HEK293T (cell line): ENCODE measurements around the gene AMOT.
"Not testable (repeated sequence)": the region's sequence is repeated elsewhere in the genome, so short reads cannot be mapped to it uniquely, and the experiment has no call there.

Experiments
- CTCF ChIA-PET: fragments of 350-600 bp; formaldehyde crosslinking; extraction: SDS; loops from one replicate; lab custom pipeline; 2021; ENCODE audit warnings: antibody characterized with exemption, inconsistent platforms; lab: Yijun Ruan, JAX
- POLR2A ChIA-PET: fragments of 350-600 bp; formaldehyde crosslinking; extraction: SDS; loops from one replicate; lab custom pipeline; 2020; ENCODE audit warnings: antibody characterized with exemption, inconsistent platforms; lab: Yijun Ruan, JAX
- DNase-seq: peaks from one replicate; pipeline ENCODE4 v3.0.0; 2012; ENCODE audit warnings: mixed read lengths; ENCODE audit errors: extremely low spot score
- ARNT ChIP-seq: fragments of 450-650 bp; IDR thresholded peaks from 2 replicates; pipeline ENCODE4 v1.6.1; 2017; ENCODE audit warnings: mild to moderate bottlenecking
- BHLHE40 ChIP-seq: fragments of 450-650 bp; IDR thresholded peaks from 2 replicates; pipeline ENCODE4 v1.6.1; 2016; ENCODE audit warnings: mild to moderate bottlenecking, moderate library complexity, borderline replicate concordance
- CTBP1 ChIP-seq: fragments of 450-650 bp; IDR thresholded peaks from 2 replicates; pipeline ENCODE4 v1.6.1; 2016; ENCODE audit warnings: borderline replicate concordance
- ELF4 ChIP-seq: fragments of 450-650 bp; IDR thresholded peaks from 2 replicates; pipeline ENCODE4 v1.6.1; 2017; ENCODE audit warnings: antibody characterized with exemption
- FOXA1 ChIP-seq: fragments of 450-650 bp; IDR thresholded peaks from 2 replicates; pipeline ENCODE4 v1.6.1; 2016; ENCODE audit warnings: mild to moderate bottlenecking
- FOXK2 ChIP-seq: fragments of 450-650 bp; IDR thresholded peaks from 2 replicates; pipeline ENCODE4 v1.6.1; 2016; ENCODE audit warnings: mild to moderate bottlenecking
- FOXM1 ChIP-seq: fragments of 450-650 bp; IDR thresholded peaks from 2 replicates; pipeline ENCODE4 v1.6.1; 2017; ENCODE audit warnings: mild to moderate bottlenecking, borderline replicate concordance
- HDGF ChIP-seq: fragments of 450-650 bp; IDR thresholded peaks from 2 replicates; pipeline ENCODE4 v1.6.1; 2017; ENCODE audit warnings: antibody characterized with exemption, borderline replicate concordance
- L3MBTL2 ChIP-seq: fragments of 450-650 bp; conservative IDR thresholded peaks from 2 replicates; pipeline ENCODE4 v1.6.1; 2016; ENCODE audit warnings: mild to moderate bottlenecking
- LEF1 ChIP-seq: fragments of 450-650 bp; IDR thresholded peaks from 2 replicates; pipeline ENCODE4 v1.6.1; 2017; ENCODE audit warnings: mild to moderate bottlenecking, borderline replicate concordance
- NFRKB ChIP-seq: fragments of 450-650 bp; IDR thresholded peaks from 2 replicates; pipeline ENCODE4 v1.6.1; 2016; ENCODE audit warnings: mild to moderate bottlenecking, moderate library complexity
- PKNOX1 ChIP-seq: fragments of 450-650 bp; IDR thresholded peaks from 2 replicates; pipeline ENCODE4 v1.6.1; 2016
- SP1 ChIP-seq: fragments of 450-650 bp; IDR thresholded peaks from 2 replicates; pipeline ENCODE4 v1.6.1; 2017
- SUZ12 ChIP-seq: fragments of 450-650 bp; IDR thresholded peaks from 2 replicates; pipeline ENCODE4 v1.6.1; 2016; ENCODE audit warnings: mild to moderate bottlenecking
- TARDBP ChIP-seq: fragments of 450-650 bp; IDR thresholded peaks from 2 replicates; pipeline ENCODE4 v1.6.1; 2016
- ZNF384 ChIP-seq: fragments of 450-650 bp; IDR thresholded peaks from 2 replicates; pipeline ENCODE4 v1.6.1; 2016

The AMOT gene

GRCh38 chrX:112868586-112868985 is 28.0 kb upstream of the AMOT start:
- CTCF ChIA-PET: no interaction called here
- TF ChIP-seq PKNOX1: 0 out of 2 replicates have a peak, but pooled peaks have one; percentile 7
- no peak for TF ChIP-seq BHLHE40
- DNase-seq: no peak
- POLR2A ChIA-PET: interaction anchor here (0.8 to 1.0 kb wide), 2 partner anchors 27 to 51 kb away, joined by 3 to 5 read pairs; partner anchors contain the start of gene AMOT

- no peak for TF ChIP-seq SUZ12
- no peak for TF ChIP-seq LEF1
- TF ChIP-seq FOXA1: no peak
- TF ChIP-seq ARNT: no peak
- no peak for TF ChIP-seq NFRKB
- no peak for TF ChIP-seq FOXK2
- TF ChIP-seq SP1: no peak
- TF ChIP-seq HDGF: no peak
- no peak for TF ChIP-seq CTBP1
- no peak for TF ChIP-seq PKNOX1
- TF ChIP-seq FOXM1: no peak
- TF ChIP-seq ZNF384: no peak
- ChIA-PET CTCF (no interaction called here), POLR2A (interaction anchor here (0.8 to 1.0 kb wide), 2 partner anchors 26 to 50 kb away, joined by 3 to 5 read pairs; partner anchors contain the start of gene AMOT)
- DNase-seq: peak; percentile 51
These were observed 26.9 kb upstream of the AMOT start for GRCh38 chrX:112867570-112867969.

- ChIA-PET POLR2A (no interaction called here), CTCF (interaction anchor here (0.7 kb wide), 1 partner anchor 16 kb away, joined by 3 read pairs; no protein-coding TSS in a partner anchor)
- no peak for TF ChIP-seq SUZ12
- DNase-seq: no peak
These were observed 25.5 kb upstream of the AMOT start for GRCh38 chrX:112866175-112866574.

- TF ChIP-seq SP1 (no peak), FOXK2 (no peak), ARNT (no peak)
These were observed 24.9 kb upstream of the AMOT start for GRCh38 chrX:112865464-112866025.

GRCh38 chrX:112863850-112864249 is 23.2 kb upstream of the AMOT start:
- POLR2A ChIA-PET: no interaction called here
- no peak for DNase-seq
- TF ChIP-seq HDGF (no peak), ARNT (no peak), PKNOX1 (no peak), FOXM1 (no peak), BHLHE40 (no peak), SUZ12 (no peak), TARDBP (no peak)
- CTCF ChIA-PET: no interaction called here

More at GRCh38 chrX:112865464-112866025, 24.9 kb upstream of the AMOT start:
- ChIA-PET CTCF (no interaction called here), POLR2A (no interaction called here)
- DNase-seq: no peak

GRCh38 chrX:112857478-112857878 is 16.8 kb upstream of the AMOT start:
- CTCF ChIA-PET: no interaction called here
- TF ChIP-seq ZNF384 (no peak), FOXK2 (no peak), FOXM1 (no peak)
- POLR2A ChIA-PET: interaction anchor here (2.2 kb wide), 1 partner anchor 16 kb away, joined by 7 read pairs; the partner anchor contains the start of gene AMOT
- DNase-seq: no peak

- CTCF ChIA-PET, POLR2A ChIA-PET, DNase-seq: not testable (repeated sequence)
These were observed 14.3 kb upstream of the AMOT start for GRCh38 chrX:112854901-112855300.

GRCh38 chrX:112852851-112853250 is 12.2 kb upstream of the AMOT start:
- CTCF ChIA-PET: interaction anchor here (1.6 kb wide), 1 partner anchor 8 kb away, joined by 3 read pairs; no protein-coding TSS in a partner anchor
- no peak for DNase-seq
- POLR2A ChIA-PET: interaction anchor here (5.2 kb wide), 1 partner anchor 12 kb away, joined by 52 read pairs; the partner anchor contains the start of gene AMOT
- TF ChIP-seq PKNOX1 (peak; percentile 79), ELF4 (no peak), L3MBTL2 (no peak)
